Activated gamma-delta T cell treated with anti-CD3 and anti-CD28 coated beads, Interleukin-2, amount 50 U/mL, for 16 hours (primary cell): ENCODE results near the gene PLD4.

ENCODE experiments used
- DNase-seq: peaks from one replicate; pipeline ENCODE4 v3.0.0-alpha.2; 2020; ENCODE audit warnings: low read depth

The PLD4 gene

GRCh38 chr14:104975481-104976197 lies 51.0 kb downstream of the PLD4 start:
- DNase-seq, result no peak

DNA sequence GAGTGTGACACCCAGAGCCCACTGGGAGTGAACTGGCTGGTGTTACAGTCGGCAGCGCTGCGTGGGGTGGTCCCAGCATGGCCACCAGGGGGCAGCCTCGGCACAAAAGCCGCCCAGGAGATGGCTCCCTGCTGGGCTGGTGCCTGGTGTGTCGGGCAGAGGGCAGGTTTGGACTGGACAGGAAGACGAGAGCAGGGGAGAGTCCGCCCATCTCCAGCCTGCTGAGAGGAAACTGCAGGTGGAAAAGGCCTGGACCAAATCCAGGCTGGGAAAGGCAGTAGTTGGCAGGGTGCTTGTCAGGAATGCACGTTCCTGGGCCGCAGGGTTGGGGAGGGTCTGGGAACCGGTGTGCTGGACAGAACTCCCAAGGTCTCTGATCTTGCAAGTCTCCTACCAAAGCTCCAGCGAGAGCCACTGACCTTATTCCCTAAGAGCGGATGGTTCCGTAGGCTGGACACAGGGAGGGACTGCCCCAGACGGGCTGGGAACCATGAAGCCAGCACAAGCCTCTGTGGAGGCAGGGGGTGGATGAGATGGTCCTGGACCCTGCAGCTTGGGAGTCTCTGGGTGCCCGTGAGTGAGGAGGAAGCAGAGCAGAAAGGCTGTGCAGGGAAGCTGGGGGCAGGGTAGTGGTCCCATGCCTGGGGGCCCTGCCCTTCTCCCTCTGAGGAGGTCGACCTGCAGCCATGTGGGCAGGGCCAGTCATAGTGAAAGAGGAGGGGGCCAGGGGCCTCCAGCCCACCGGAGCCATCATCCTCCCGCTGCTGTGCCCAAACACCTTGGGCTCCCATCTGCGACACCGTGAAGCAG lies 51.7 kb downstream of the PLD4 start:
- DNase-seq, result peak; percentile 80

DNA sequence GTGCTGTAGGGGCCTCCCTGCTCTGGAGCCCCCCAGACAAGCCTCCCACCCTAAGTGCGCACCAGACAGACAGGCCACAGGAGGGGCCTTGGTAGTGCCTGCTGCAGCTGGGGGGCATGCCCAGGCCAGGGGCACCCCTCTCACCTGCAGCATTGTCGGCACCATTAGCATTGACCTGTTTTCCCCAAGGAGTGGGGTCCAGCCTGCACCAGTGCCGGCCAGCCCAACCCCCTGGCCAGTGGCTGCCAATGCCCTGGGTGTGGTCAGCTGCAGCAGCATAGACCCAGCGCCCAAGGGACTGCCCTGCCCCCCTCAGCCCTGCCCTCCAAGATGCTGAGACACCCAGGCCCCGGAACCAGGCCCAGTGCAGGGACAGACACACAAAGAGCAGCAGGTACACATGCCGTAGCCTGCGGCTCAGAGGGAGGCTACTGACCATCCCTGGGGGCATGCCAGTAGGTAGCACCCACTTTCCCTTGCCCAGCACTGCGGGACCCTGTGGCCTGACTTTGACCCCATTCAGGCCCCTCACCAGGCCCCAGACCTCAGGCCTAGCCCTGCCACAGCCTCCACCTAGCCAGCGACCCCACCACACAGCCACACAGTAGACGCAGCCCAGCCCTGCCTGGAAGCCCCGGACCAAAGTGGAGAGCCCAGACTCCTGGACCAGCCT lies 52.5 kb downstream of the PLD4 start:
- no peak for DNase-seq

GRCh38 chr14:104977681-104978653 lies 53.3 kb downstream of the PLD4 start, which contains the start of gene AHNAK2:
TSS of gene AHNAK2 (minus strand) at chr14:104978374. CDS start at chr14:104978237, 137 bp downstream.
- DNase-seq, result no peak

DNA sequence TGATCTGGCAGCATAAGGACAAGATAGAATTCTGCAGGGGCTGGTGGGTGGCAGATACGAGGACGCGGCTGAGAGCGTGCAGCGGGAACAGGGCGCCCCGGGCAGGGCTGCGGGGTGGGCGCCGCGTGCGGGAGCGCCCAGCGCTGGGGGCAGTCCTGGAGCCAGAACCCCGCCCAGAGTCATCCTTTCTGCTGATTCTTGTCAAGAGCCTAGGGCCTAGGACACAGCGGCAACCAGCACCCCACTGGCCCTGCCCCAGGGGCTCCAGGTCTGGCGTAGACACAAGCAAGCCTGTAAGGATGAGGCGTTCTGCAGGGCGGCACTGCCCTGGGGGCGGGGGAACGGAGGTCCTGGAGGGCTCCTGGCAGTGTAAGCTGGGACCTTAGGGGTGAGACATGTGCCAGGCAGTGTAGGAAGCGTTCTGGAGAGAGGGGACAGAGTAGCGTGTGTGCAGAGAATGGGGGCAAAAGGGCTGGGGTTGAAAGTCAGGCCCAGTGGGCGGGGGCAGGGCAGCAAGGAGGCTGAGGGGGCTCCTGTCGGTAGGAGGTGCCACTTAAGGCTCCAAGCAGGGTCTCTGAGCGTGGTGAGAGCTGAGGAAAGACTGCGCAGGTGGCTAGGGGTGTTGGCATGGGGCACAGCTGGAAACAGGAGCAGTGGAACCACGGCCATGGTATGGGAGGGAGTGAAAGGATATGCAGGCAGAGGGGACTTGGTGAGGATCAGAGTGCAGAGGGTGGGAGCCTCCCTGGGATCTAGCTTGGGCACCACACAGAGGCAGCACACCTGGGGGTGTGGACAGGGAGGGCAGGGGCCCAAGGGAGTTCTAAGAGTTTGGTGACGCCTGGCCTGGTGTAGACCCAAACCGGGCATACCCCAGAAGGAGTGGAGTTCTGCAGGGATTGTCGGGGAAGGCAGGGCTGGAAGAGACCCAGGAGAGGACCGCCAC lies 54.3 kb downstream of the PLD4 start:
- DNase-seq, result no peak

DNA sequence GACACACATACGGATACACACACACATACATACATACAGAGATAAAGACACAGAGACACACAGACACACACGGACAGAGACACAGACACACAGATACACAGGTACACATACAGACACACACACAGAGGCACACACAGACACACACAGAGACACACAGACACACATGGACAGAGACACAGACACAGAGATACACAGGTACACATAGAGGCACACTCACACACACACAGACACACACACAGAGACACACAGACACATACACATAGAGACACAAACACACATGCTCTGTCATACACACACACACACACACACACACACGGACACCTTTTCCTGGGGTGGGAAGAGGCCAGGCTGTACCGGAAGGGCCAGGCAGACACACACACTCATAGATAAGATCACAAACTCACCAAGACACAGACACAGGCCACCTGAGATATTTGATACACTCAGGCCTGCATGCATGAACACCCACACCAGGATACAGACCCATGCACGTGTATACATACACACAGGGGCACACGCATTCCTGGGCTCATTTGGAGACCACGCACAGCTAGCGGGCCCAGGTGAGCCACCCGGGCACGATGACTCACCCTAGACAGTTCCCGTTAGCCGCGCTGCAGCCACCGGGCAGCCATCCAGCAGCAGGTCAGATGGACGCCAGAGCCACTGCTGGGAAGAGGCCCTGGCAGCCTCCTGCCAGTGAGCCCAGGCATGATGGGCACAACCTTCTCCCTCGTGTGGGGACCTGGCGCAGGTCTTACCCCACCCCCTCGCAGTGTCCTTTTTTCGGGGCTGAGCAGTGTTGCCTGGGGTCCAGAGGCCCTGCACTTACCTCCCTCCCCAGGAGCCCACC lies 55.3 kb downstream of the PLD4 start:
- no peak for DNase-seq

DNA sequence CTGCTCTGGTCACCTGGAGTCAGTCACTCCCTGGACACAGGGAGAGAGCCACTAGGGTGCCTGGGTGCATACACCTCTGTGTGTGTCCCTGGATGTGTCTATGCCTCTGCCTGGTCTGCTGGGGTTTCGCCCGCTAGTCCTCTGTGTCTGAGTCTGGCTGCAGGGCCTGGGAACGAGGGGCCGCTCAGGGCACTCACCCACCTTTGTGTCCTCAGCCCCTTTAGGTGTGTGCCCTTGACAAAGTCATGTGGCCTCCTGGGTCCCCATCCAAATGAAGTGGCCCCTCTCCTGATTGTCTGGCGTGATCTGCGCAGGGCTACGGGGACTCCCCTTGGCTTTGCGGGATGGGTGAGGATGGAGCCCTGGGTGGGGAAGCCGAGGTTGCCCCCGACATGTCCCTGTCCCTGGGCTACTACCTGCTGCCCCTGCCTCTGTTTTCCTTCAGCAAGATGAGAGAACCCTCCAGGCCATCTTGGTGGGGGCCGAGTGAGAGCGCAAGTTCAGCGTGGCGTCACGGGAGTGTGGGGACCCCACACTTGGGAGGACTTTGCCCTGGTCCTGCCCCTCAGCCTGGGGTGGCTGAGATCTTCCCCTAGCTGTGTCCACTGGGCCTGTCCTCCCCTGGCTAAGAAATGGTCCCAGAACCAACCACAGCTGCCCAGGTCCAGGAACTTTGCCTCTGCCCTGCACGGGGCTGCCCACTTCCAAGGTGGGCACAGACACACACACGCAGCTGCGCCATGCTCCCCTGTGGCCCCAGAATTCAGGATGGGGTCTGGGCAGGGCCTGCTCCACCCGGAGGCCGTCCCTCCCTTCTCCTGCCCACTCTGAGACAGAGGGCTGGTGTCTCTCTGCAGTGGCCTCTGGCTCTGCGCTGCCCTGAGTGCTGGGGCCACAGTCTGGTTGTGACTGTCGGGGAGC lies 56.2 kb downstream of the PLD4 start:
- DNase-seq, result no peak

DNA sequence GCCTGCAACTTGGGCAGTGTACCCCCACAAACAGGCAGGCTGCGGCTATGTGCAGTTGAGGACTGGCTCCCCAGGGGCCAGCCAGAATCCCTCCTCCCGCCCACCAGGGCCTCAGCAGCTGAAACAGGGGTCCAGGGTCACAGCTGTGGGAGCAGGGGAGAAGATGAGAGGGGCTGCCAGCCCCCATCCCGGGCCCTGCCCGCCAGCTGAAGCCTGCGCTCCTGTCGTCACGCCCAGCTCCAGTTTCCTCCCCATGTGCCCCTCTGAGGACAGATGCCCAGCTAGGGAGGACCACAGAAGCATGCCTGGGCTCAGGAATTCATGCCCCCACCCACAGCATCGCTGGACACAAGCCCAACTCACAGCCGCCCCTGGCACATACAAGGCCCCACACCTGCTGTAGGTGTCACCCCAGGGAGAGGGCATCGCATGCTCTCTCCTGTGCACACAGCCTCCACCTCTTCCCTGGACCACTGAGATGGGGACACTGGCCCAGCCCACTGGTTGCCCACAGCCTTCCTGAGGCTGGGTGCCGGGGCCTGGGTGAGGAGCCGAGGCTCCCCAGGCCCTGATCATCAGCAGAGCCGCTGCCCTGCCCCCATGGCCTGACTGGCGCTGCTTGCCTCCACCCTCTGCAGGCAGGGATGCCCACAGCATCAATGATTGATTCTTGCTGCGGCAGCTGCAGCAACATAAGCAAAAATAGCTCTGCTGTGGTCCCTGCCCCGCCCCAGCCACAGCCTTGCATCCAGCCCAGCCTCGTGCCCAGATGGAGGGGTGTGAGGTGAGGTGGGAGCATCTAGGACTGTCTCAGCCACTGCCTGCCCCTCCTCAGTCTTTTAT lies 57.2 kb downstream of the PLD4 start:
- DNase-seq, result no peak

- DNase-seq, result no peak
Measured at GRCh38 chr14:104982548-104983230, 58.0 kb downstream of the PLD4 start.
